Common myeloid progenitor, CD34-positive (primary cell): ENCODE results near the gene ZNF768.
"Not testable (repeated sequence)": the region's sequence is repeated elsewhere in the genome, so short reads cannot be mapped to it uniquely, and the experiment has no call there.

ENCODE experiments used
- CTCF ChIA-PET: fragments of 350-600 bp; sonication (Branson Sonifier 250); formaldehyde crosslinking; loops from one replicate; lab custom pipeline; 2021; ENCODE audit warnings: antibody characterized with exemption; lab: Charles Lee
- POLR2A ChIA-PET: fragments of 350-600 bp; sonication (Branson Sonifier 250); formaldehyde crosslinking; loops from one replicate; lab custom pipeline; 2021; ENCODE audit warnings: antibody characterized with exemption; lab: Charles Lee
- DNase-seq, 3 donors: peaks; one replicate each; pipeline versions ENCODE4 v3.0.0 to v3.0.0-alpha.2; 2013
- H3K27ac ChIP-seq, 2 experiments: 1 replicate in 1 of 2; 2 replicates in 1 of 2; pipeline ENCODE4 v1.7.0; 2013; ENCODE audit warnings: inconsistent platforms in 2 of 2, low read length in 2 of 2, mild to moderate bottlenecking in 2 of 2, low read depth in 1 of 2, moderate library complexity in 1 of 2; ENCODE audit not compliant: severe bottlenecking in 2 of 2, insufficient read depth in 1 of 2, poor library complexity in 1 of 2
- H3K27me3 ChIP-seq, 5 experiments: replicated peaks in 2 of 5; 1 replicate in 3 of 5; 2 replicates in 2 of 5; pipeline versions ENCODE4 v1.6.1 to v1.7.0; 2013; ENCODE audit warnings: low read length in 4 of 5, mild to moderate bottlenecking in 2 of 5, moderate library complexity in 2 of 5, inconsistent platforms in 1 of 5; ENCODE audit not compliant: insufficient read depth in 5 of 5, control insufficient read depth in 4 of 5
- H3K36me3 ChIP-seq, 4 experiments: 1 replicate in 2 of 4; 2 replicates in 2 of 4; pipeline versions ENCODE4 v1.6.1 to v1.7.0; 2013; ENCODE audit warnings: low read length in 3 of 4, control low read depth in 1 of 4, mild to moderate bottlenecking in 1 of 4; ENCODE audit not compliant: control insufficient read depth in 4 of 4, insufficient read depth in 4 of 4
- H3K4me1 ChIP-seq, 4 experiments: 1 replicate in 3 of 4; 2 replicates in 1 of 4; pipeline versions ENCODE4 v1.6.1 to v1.7.1; 2013; ENCODE audit warnings: low read length in 3 of 4, mild to moderate bottlenecking in 3 of 4, control low read depth in 1 of 4, inconsistent platforms in 1 of 4, moderate library complexity in 1 of 4; ENCODE audit not compliant: control insufficient read depth in 4 of 4, insufficient read depth in 4 of 4; ENCODE audit errors: control extremely low read depth in 1 of 4
- H3K4me3 ChIP-seq, 7 experiments: 1 replicate in 4 of 7; 2 replicates in 3 of 7; pipeline versions ENCODE4 v1.5.1 to v1.7.0; 2013; ENCODE audit warnings: mild to moderate bottlenecking in 7 of 7, low read length in 6 of 7, moderate library complexity in 6 of 7, inconsistent platforms in 2 of 7, low read depth in 2 of 7, control low read depth in 1 of 7; ENCODE audit not compliant: insufficient read depth in 4 of 7, control insufficient read depth in 1 of 7; ENCODE audit errors: extremely low read depth in 1 of 7
- H3K9me3 ChIP-seq, 5 experiments: 1 replicate in 4 of 5; 2 replicates in 1 of 5; pipeline versions ENCODE4 v1.6.1 to v1.7.1; 2013; ENCODE audit warnings: low read length in 4 of 5, mild to moderate bottlenecking in 2 of 5, inconsistent platforms in 1 of 5, low read depth in 1 of 5, moderate library complexity in 1 of 5; ENCODE audit not compliant: control insufficient read depth in 4 of 5, insufficient read depth in 2 of 5; ENCODE audit errors: control extremely low read depth in 1 of 5
- WGBS: methylation state at CpG from one replicate; pipeline ENCODE4 v1.1.5; 2013; ENCODE audit not compliant: insufficient coverage; 5-methylcytosine and 5-hydroxymethylcytosine counted together

The ZNF768 gene

DNA sequence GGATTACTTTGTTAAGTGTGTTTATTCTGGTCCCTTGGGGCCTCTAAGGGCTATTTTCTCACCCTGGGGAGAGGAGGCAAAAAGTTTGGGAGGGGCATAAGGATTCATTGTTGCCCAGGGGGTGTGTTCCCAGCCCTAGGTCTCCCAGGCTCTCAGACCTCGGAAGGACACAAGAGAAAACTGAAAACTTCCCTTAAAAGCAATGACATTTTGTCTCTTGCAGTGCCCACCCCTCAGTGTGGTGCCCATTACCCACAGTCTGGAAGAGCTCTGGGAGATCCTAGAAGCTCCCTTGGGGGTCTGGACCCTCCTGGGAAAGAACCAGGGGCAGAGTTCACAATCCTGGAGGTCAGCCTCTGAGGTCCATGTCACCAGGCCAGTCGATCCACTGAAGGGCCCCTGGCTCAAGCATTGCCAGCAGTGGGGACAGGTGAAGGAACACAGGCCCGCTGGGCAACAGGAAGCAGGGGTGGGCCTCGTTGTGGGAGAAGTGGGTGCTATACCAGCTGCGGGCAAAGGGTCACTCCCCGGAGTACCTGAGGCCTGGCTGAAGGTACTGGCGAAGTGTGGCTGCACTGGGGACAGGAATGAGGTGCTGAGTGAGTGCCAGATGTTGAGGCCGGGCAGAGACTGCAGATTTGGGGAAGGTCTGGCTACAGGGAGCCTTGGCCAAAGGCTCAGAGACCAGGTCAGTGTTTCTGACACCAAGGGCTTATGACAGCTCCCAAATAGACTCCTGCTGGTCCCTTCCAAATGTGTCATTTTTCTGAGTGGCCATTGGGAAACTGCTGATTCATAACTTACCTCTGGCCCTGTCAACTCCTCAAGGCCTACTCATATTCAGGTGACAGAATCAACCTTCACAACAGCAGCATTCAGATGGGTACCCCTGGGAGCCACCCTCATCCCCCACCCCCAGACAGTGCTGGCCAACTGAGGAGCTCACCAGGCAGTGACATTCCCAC lies 12.9 kb upstream of the ZNF768 start:
- POLR2A ChIA-PET: interaction anchor here (0.6 kb wide), 1 partner anchor 1586 kb away, joined by 3 read pairs; no protein-coding TSS in a partner anchor
- Histone ChIP-seq H3K4me3 (no peak overlapping the region), H3K36me3 (peaks cover 0 to 3% (median 2%) of the 10 kb centered on the region in 4 experiments), H3K27ac (no peak overlapping the region), H3K9me3 (no peaks in the 10 kb centered on the region), H3K27me3 (no peaks in the 10 kb centered on the region), H3K4me1 (peaks cover 4 to 22% (median 19%) of the 10 kb centered on the region in 4 experiments)
- WGBS: 93% methylated on average over 6 of the region's 8 CpGs
- CTCF ChIA-PET: interaction anchor here (1.1 kb wide), 1 partner anchor 90 kb away, joined by 4 read pairs; no protein-coding TSS in a partner anchor
- DNase-seq: no peak

- Histone ChIP-seq H3K4me1 (peaks cover 4 to 35% (median 29%) of the 10 kb centered on the region in 4 experiments), H3K36me3 (peaks cover 0 to 17% (median 10%) of the 10 kb centered on the region in 4 experiments), H3K27ac (peak overlapping the region in 1 of 2 experiments; percentile 91), H3K4me3 (peak overlapping the region in 3 of 7 experiments; percentile 78 to 92 (median 78))
- not testable (repeated sequence) for H3K9me3 ChIP-seq, DNase-seq, H3K27me3 ChIP-seq
- ChIA-PET CTCF (interaction anchor here (0.7 to 4.2 kb wide), 17 partner anchors 8 to 106 kb away, joined by 3 to 29 read pairs (median 6); partner anchors contain the start of genes DCTPP1, SEPHS2, ZNF688 and ZNF764), POLR2A (interaction anchor here (0.8 to 2.6 kb wide), 3 partner anchors 21 to 50 kb away, joined by 3 to 17 read pairs (median 7); partner anchors contain the start of gene ZNF764)
- 97% methylated on average over 9 of the region's 13 CpGs for WGBS
Measured at GRCh38 chr16:30536391-30537024, 10.1 kb upstream of the ZNF768 start.

- no peaks in the 10 kb centered on the region for H3K27me3 ChIP-seq
- peak overlapping the region; percentile 78 to 91 for H3K27ac ChIP-seq
- CTCF ChIA-PET: interaction anchor here (0.6 to 4.2 kb wide), 29 partner anchors 9 to 161 kb away, joined by 3 to 29 read pairs (median 5); partner anchors contain the start of genes DCTPP1, SEPHS2, ZNF688 and ZNF764
- H3K4me1 ChIP-seq: peaks cover 4 to 35% (median 29%) of the 10 kb centered on the region in 4 experiments
- WGBS: 32% methylated on average over 9 of the region's 12 CpGs
- H3K4me3 ChIP-seq: peak overlapping the region in 6 of 7 experiments; percentile 62 to 92 (median 78)
- peaks cover 2 to 24% (median 15%) of the 10 kb centered on the region in 4 experiments for H3K36me3 ChIP-seq
- no peaks in the 10 kb centered on the region for H3K9me3 ChIP-seq
- POLR2A ChIA-PET: interaction anchor here (0.6 to 2.6 kb wide), 9 partner anchors 9 to 380 kb away, joined by 3 to 17 read pairs (median 4); partner anchors contain the start of genes ZNF764 and ZNF768
- peak; percentile 71 to 85 (median 83) for DNase-seq
Measured at GRCh38 chr16:30535777-30536190, 9.4 kb upstream of the ZNF768 start.

GRCh38 chr16:30535106-30535776 lies 8.9 kb upstream of the ZNF768 start:
- POLR2A ChIA-PET: interaction anchor here (0.6 to 2.6 kb wide), 8 partner anchors 8 to 380 kb away, joined by 3 to 17 read pairs (median 4); partner anchors contain the start of genes ZNF764 and ZNF768
- peak overlapping the region; percentile 78 to 91 for H3K27ac ChIP-seq
- H3K36me3 ChIP-seq: peaks cover 4 to 29% (median 19%) of the 10 kb centered on the region in 4 experiments
- H3K27me3 ChIP-seq: no peaks in the 10 kb centered on the region
- H3K4me1 ChIP-seq: peaks cover 4 to 35% (median 29%) of the 10 kb centered on the region in 4 experiments
- 2% methylated on average over 17 of the region's 18 CpGs for WGBS
- peak in 1 of 3 donors; percentile 64 for DNase-seq
- CTCF ChIA-PET: interaction anchor here (0.6 to 4.2 kb wide), 31 partner anchors 9 to 162 kb away, joined by 3 to 29 read pairs (median 5); partner anchors contain the start of genes DCTPP1, SEPHS2, ZNF688 and ZNF764
- no peaks in the 10 kb centered on the region for H3K9me3 ChIP-seq
- H3K4me3 ChIP-seq: peak overlapping the region; percentile 61 to 92 (median 78)

DNA sequence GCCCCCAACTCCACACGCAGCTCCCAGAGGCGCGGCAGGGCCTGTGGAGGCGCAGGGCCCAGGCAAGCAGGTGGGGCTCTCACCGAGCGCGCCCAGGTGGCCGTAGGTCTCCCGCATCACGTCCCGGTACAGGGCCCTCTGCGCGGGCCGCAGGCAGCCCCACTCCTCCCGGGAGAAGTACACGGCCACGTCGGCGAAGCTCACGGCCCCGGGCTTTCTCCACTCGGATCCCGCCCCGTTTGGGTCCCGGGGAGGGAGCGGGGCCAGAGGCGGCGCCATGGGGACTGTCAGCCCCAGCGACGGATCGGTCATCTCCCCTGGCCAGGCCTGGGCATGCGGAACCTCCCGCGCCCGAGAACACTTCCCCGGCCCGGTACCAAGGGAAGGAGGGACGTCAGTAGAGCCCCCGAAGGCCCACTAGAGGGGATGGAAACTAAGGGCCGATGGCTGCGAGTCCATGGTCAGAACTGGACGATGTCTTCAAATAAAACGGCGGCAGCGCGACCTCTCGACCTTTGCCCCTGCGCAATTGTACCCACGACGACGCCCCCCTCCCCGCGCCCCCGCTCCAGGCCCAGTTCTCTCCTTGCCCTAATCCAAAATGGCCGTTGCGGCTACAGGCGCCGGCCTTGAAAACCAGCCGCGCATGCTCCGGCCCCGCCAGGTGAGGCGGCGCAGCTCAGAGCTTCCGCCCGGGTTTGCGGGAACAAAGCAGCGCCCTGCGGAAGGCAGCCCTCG lies 8.2 kb upstream of the ZNF768 start, which contains the start of gene ZNF747:
ZNF747 (minus strand) TSS at position 491 of the 738 bp plus-strand sequence; CDS start at position 312, 179 bp downstream.
- Histone ChIP-seq H3K9me3 (no peaks in the 10 kb centered on the region), H3K27ac (peak within 1 kb of the TSS; percentile 78 to 91), H3K4me3 (peak within 1 kb of the TSS; percentile 61 to 92 (median 78)), H3K4me1 (peaks cover 4 to 35% (median 29%) of the 10 kb centered on the region in 4 experiments), H3K36me3 (peaks cover 4 to 29% (median 19%) of the 10 kb centered on the region in 4 experiments), H3K27me3 (no peaks in the 10 kb centered on the region)
- peak; percentile 85 to 91 (median 90) for DNase-seq
- POLR2A ChIA-PET: interaction anchor here (0.5 to 2.6 kb wide), 3 partner anchors 17 to 27 kb away, joined by 3 to 17 read pairs (median 7); partner anchors contain the start of gene ZNF764
- CTCF ChIA-PET: interaction anchor here (0.6 to 4.2 kb wide), 19 partner anchors 9 to 160 kb away, joined by 3 to 29 read pairs (median 6); partner anchors contain the start of genes DCTPP1, SEPHS2, ZNF688 and ZNF764
- WGBS: 0% methylated on average over 58 of the region's 70 CpGs
